ENCODE data around the gene RAB3GAP2.
"Not testable (repeated sequence)": the region's sequence is repeated elsewhere in the genome, so short reads cannot be mapped to it uniquely, and the experiment has no call there.

RAB3GAP2 gene

DNA sequence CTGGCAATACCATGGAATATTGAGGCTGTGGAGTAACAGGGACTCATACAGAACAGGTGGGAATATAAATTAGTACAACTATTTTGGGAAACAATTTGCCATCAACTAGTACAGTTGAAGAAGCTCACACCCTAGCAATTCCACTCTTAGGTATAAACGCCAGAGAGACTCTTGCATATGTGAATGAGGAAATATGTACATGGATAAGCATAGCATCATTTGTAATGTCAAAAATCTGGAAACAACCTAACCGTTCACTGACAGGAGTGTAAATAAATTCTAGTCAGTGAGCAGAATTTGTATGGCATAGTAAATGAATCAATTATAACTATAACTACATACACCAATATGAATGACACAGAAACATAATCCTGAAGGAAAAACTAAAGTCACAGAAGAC, 83.7 kb downstream of the RAB3GAP2 start:
- DNase-seq: no peak

DNA sequence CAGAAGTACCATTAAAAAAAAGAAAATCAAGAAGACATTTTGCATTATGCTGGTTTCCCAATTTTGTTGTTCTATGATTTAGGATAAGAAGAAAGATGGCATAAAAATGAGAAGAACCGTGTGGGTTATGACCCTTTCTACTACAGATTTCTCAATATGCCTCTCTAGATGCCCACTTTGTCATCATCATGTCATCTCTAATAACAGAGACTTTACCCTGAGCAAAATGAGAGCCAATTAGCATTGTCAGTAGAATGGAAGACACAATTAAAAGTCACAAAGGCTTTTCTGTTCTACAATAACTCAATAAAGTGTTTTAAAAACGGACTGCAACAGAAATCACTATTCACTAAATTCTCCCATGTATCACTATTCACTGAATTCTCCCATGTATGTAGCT, 85.5 kb downstream of the RAB3GAP2 start:
- no peak for DNase-seq

DNA sequence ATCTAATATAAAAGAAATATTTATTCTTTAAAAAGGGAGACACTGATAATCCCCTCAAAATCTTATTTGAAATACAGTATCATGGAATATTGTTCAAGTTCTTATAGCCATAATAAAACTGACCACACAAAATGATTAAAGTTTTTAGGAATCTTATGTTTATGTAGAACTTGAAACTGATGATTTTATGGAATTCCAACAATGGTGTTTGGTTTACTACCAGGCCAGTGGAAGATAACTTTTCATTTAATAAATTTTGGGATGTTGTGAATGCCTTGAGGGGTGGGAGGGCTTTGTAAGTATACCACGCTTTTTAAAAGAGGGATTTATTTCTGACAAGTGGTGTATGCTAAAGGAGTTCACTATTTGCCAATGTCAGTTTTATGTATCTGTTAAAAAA, 87.7 kb downstream of the RAB3GAP2 start:
- DNase-seq: no peak

DNA sequence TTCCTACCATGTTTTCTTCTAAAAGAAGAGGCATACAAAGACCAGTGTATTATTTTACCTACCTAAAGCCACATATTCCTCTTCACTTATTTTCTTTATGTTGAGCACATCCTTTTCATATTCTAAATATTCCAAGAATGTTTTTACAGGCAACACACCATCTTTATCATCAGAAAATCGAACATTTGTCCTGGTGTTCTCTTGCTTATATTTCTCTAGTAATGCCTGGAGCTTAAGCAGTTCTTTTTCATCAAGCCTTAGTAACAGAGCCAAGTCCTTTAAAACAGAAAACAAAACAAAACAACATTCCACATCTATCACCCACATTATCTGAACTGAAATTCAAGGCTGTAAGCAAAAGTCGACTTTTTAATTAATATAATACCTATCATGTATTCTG, 89.6 kb downstream of the RAB3GAP2 start:
- no peak for DNase-seq

DNA sequence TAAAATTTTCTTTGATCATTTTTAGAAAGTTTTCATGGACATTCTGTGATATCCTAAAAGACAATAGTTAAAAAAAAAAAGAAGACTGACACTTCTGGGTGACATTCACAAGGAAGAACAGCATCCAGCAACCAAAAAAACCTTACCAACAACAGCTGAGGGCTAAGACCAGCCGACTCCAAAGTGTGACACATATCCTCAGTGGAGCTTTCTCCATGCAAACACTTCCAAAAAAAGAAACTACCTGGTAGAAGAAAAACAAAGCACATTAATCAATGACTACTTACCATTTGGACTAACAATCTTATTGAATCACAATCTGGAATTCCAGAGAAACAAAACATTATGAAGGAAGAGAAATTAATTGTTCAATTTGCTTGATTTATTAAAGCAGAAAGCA, 90.1 kb downstream of the RAB3GAP2 start:
- no peak for DNase-seq

DNA sequence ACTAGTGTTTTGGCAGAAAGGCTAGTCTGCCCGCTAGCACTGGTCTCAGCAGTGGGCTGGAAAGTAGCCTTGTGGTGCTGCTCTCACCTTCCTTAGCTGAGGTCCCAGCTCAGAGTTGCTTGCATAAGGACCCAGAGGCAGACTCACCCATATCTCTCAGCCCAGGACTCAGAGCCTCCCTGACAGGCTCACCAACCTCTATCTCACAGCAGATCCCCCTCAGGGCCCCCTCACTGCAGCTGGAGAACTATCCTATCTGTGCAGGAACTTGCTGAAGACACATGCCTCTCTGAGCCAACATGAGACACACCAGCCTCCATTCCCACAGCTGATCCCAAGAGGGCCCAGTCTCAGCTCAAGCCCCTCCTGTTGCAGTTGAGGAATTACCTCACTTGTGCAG, 95.7 kb downstream of the RAB3GAP2 start:
- no peak for DNase-seq

DNA sequence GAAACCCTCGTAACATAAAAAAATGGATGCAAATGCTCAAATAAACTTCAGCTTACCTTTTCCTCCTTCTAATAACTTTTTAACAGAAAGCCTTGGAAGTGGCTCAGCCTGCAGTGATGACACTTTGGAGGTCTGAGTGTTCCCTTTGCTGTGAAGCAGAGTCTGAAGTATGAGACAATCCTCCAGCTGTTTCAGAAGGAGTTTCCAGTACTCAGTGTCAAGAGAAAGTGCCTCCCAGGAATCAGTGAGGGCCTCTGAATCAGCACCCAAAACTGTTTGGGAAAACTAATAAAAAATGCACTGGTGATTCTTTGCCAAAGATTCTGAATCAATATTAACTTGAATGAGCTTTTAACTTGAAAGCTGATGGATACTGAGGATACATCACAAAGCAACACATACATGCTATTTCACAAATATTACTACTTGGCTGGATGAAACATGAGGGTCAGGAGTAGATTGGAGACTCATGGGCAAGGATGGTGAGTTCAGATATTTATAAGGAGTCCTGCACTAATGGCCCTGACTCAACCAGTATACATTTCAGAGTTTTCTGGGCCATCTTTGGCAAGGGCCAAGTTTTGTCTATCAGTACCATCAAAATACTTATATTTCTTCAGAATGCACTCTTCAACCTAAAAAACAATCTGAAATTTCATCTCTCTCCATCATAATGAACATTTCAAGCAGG, 101.3 kb downstream of the RAB3GAP2 start:
- no peak for DNase-seq

DNA sequence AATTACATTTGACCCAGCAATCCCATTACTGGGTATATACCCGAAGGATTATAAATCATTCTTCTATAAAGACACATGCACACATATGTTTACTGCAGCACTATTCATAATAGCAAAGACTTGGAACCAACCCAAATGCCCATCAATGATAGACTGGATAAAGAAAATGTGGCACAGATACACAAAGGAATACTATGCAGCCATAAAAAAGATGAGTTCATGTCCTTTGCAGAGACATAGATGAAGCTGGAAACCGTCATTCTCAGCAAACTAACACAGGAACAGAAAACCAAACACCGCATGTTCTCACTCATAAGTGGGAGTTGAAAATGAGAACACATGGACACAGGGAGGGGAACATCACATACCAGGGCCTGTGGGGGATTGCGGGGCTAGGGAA, 102.4 kb downstream of the RAB3GAP2 start:
- not testable (repeated sequence) for DNase-seq

DNA sequence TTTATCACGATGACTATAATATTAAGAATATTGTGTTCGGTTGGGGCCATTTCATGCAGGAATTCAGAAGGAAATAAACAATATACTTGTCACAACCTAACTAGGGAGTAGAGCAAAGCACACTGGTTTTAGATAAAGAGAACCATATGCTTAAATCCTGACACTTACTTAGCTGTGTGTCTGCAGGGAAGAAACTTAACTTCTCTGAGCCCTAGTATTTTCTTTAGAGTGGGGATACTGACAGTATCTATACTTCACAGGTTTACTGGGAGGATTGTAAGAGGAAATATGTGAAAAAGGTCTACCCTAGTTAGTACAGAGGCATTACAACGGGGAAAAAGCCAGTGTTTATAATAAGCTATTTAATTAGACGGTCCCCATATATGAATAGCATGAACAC, 105.4 kb downstream of the RAB3GAP2 start:
- no peak for DNase-seq

DNA sequence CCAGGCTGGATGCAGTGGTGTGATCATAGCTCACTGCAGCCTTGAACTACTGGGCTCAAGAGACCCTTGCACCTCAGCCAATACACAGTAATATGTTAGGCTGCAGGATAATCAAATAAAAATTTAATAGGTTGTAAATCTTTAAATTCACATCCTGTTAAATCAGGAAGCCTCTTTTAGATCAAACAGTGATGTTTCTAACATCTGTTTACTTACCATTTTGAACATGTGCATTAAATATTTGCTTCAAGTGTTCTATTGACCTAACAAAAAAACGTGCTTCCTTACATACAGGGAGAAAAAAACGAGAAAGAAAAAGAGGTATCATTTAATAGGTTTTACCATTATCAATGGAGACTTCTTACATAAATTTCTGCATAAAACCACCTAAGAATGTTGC, 107.7 kb downstream of the RAB3GAP2 start:
- DNase-seq: no peak

DNA sequence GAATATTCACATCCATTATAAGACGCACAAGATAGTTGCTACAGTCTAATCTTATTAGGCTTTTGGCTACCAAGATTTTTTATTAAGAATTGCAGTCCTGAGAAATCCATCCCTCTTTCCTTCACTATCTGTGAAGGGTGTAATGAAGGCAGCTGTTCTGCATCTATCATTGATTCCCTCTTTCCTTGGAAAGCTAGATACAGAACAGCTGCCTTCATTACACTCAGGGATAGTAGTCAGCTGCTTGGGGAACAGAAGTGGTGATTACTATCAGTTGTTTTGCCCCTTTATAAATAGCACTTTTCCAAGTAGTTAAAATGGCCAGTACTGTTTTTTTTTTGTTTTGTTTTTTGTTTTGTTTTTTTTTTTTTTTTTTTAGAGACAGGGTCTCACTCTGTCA, 108.1 kb downstream of the RAB3GAP2 start:
- DNase-seq: no peak

DNA sequence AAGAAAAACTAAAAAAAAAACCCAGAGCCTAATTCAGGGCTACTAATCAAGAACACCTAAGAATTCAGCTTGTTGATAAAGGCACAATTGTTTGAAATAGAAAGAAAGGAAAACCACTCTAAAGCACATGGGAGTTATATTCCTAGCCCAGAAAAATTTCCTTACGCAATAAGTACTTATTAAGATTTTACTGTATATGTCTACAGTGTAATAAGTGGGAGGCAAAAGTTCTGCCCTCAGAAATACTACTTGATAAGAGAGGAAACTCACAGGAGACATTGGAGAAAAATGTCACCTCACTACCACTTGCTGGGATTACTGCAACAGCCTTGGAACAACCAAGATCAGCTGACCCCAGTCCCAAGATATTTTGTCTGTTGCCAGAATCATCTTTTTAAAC, 112.2 kb downstream of the RAB3GAP2 start:
- DNase-seq: no peak

DNA sequence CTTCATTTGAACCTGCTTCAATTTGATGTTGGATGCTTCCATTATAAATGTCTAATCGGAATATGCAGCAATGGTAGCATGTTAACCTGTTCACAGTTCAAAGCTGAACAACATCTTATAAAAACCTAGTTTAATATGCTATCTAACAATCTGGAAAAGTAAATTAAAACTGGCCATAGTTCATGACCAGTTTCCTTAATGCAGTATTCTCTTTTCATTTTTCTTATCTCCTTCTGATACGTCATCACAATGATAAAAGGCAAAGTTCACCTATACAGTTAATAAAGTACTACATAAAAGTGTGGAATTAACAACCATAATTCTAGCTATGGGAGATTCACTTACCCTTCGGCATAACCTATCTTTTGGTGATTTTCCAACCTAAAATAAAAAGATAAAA, 113.2 kb downstream of the RAB3GAP2 start:
- DNase-seq: no peak

DNA sequence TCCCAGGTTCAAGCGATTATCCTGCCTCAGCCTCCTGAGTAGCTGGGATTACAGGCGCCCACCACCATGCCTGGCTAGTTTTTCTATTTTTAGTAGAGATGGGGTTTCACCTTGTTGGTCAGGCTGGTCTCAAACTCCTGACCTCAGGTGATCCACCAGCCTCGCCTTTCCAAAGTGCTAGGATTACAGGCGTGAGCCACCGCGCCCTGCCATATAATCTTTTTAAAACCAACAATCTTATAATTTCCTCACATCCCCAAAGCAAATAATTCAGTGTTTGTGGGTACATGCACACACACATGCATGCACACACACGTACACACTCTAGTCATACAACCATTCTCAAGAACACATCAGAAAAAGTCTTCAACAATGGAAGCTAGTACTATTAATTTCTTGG, 113.7 kb downstream of the RAB3GAP2 start:
- DNase-seq: not testable (repeated sequence)

DNA sequence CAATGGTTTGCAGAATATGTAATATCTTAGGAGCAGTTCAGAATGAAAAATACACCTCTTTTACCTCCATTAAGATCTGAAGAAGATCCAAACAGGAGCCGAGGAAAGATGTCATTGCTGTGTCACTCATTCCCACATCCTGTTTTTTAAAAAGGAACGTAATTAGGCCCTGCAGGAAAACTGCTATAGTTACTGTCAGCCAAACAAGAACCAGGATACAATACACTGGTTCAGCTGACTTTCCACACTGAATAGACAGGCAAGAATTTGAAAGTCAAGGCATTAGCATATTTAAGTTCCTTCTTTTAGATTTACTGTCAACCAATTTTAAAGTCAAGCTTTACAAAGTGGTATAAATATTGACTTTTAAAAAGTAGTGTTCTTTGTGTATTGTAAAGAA, 114.5 kb downstream of the RAB3GAP2 start:
- no peak for DNase-seq

DNA sequence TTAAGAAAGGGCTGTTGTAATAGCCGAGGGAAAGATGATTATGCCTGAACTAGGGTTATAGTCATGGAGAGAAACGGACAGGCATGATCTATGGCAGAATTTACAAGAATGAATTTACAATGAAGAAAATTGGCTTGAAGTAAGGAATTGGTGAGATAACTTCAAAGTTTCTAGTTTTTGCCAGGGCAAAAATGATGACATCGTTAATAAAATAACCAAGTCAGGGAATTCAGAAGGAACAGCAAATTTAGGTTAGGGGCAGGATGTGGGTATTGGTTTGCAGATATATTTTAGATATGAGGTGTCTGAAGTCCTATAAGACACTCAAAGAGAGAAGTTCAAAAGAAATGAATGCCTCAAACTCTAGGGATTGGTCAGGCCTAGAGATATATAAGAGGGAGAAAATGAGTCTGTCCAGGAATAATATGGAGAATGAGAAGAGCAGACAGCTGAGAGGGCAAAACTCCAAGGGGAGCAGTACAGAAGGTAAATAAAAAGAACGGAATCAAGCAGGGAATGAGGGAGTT, 115.6 kb downstream of the RAB3GAP2 start:
- no peak for DNase-seq

DNA sequence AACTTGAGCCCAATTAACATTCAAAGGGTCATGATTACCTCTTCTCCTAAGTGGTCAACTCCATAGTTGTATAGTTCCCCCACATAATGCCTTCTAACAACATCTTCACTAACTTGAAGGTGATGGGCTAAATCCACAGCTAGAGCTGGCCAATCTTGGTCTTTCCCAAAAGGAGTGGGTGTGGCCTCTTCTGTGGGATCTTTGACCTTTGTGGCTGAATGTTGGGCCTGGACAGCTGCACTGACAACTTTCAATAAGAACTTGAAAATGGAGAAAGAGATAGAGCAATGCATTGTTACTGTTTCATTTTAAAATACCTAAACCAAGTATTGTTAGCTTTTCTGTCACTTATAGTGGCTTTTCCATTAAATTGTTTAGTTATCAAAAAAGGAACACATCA, 119.1 kb downstream of the RAB3GAP2 start:
- no peak for DNase-seq

DNA sequence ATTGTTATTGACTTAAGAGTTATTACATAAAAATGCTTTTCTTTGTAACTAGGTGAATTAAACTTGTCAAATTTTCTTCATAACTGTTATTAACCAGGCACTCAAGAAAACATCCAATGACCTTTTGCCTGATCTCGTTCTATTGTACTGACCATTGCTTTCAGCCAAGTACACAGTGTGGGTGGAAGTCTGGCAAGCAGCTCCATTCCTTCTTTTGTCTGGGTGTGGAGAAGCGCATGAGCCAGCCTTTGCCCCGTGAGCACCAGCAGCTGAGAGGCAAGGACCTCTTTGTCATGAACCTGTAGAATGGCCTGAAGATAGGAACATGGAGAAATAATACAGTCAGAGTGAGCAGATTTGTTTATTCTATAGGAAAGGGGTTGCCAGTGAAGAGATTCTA, 120.8 kb downstream of the RAB3GAP2 start:
- DNase-seq: no peak

DNA sequence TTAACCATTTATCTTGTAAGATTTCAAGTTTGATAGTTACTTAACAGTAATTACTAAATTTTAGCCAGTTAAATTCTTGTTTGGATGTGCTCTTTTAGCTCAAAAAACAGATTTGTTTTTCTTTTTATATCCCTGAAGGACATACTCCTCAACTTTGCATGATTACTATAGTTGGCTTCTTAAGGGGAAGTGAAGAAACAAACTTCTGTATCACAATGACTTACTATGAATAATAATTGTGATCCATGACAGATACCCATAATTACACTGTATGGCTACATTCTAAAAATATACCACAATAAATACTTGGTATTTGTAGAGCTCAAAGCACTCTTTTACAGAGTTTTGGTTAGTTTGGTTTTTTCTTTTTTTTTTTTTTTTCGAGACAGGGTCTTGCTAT, 122.5 kb downstream of the RAB3GAP2 start:
- no peak for DNase-seq

DNA sequence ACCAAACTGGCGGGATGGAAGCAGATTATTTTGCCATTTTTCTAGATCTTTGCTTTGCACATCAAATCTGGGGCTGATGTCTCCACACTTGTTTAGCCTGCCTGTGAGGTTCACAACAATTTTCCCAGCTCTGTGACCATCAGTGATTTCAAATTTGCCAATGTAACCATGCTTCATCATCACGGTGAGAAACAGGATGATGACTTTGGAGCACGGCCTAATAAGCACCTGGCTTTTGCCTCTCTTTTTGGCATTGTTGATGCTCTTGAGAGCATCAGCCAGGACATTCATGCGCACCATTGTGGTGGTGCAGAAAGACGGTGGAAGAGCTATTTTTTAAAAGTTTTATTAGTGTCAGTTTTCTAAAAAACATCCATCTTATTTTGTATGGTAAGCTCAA, 128.2 kb downstream of the RAB3GAP2 start:
- DNase-seq: no peak

DNA sequence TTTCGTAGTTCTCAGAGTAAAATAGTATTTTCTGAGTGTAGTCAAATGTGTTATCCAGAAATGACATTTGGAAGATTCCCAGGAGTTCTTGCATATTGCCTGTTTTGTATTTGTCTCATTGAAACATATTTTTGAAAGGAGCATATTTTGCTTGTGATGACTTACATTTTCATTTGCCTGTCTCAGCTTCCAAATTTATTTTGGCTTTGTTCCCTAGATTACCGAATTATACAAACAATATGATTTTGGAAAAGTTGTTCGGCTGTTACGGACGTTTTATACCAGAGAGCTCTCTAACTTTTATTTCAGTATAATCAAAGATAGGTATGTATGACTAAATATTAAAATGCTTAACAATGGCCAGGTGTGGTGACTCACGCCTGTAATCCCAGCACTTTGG, 132.3 kb downstream of the RAB3GAP2 start:
- no peak for DNase-seq

DNA sequence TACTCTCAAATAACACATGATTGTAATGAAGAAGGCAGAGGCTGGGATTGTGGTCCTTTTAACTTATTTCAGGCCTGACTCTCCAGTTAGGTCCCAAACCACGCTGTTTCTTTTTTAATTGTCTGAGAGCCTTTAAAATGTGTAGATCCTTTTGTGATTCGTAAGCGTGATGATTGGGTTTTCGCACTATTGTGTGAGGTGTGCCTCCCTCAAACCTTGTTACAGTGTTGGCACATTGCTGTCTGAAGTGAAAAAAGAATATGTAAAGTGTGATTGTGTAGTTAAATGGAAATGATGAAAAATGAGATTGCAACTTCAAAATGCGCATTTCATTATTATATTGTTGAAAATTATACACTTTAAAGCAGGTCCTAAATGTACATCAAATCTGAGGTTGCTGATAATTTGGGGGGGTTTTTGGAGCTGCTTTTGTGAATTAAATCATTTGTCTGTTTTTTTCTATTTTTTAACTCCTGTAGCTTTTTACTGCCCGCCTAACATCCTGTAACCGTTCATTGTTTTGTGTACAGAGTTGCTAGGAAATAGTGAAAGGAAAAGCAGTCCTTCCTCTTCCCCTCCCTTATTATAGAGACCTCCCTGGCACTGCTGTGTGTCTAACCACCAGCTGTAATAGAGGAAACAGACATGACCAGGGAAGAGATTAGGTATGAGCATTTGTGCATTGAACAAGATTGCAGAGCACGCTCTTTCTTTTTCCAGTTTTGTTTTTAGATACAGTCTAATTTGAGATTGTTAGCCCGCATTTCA, 135.1 kb downstream of the RAB3GAP2 start:
- DNase-seq: no peak

DNA sequence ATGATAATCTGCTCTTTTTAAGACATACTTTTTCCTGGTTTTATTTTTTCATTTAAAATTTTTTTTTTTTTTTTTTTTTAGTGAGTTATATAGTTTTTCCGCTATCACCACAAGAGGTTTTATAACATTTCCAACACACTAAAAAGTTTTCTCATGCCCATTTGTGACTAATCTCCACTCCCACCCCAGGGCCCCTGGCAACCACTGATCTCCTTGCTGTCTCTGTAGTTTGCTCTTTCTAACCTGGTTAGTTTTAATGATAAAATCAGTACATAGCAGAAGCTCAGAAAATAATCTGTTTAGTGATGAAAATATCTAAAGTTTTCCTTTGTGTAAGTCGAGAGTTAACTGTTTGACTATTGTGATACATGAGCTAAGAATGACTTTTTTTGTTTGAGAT, 136.5 kb downstream of the RAB3GAP2 start:
- DNase-seq: no peak

DNA sequence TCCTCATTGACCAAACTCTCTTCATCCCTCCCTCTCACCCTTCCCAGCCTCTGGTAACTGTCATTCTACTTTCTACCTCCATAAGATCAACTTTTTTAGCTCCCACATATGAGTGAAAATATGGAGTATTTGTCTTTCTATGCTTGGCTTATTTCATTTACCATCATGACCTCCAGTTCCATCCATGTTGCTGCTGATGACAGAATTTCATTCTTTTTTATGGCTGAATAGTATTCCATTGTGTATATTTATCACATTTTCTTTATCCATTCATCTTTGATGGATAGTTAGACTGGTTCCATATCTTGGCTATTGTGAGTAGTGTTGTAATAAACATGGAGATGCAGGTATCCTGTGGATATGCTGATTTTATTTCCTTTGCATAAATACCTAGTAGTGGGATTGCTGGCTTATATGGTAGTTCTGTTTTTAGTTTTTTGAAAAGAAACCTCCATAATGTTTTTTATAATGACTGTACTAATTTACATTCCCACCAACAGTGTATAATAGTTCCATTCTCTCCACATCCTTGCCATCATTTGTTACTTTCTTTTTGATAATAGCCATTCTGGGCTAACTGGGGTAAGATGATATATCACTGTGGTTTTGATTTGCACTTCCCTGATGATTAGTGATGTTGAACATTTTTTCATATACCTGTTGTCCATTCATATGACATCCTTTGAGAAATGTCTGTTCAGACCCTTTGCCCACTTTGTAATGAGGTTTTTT, 142.6 kb downstream of the RAB3GAP2 start:
- DNase-seq: no peak
